HG03045 (cell line): Measurements from ENCODE around the gene CD74.

Experiments
- ATAC-seq: cut with Tn5 transposase; IDR thresholded peaks from one replicate; pipeline ENCODE4 v1.9.1; 2021; ENCODE audit warnings: mild to moderate bottlenecking, moderate library complexity; ENCODE audit not compliant: unreplicated experiment

The CD74 gene

DNA sequence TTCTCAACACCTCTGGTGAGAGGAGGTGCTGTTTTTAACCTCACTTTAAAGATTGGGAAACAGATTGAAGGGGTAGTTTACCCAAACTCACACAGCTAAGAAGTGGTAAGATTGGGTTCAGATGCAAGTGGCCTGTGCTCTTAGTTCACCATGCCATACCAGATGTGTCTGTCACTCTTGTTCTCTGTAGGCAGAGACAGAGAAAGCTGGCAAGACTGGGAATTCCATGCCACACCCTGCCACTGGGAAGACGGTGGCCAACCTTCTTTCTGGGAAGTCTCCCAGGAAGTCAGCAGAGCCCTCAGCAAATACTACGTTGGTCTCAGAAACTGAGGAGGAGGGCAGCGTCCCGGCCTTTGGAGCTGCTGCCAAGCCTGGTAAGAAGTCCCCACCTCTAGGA is 44.2 kb downstream of the CD74 start:
- no peak for ATAC-seq

DNA sequence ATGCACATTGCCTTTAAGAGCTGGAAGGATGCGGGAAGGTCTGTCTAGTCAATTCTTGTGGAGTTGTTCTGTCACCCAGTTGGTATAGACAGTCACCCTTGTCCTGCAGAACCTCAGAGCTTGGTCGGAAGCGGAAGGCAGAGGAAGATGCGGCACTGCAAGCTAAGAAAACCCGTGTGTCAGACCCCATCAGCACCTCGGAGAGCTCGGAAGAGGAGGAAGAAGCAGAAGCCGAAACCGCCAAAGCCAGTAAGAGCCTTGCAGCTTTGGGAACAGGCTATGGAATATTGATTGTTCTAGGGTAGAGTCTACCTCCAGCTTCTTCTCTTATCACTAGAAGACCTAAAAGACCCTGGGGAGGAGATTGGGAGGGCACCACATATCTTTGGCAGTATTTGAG is 48.7 kb downstream of the CD74 start:
- ATAC-seq = no peak

DNA sequence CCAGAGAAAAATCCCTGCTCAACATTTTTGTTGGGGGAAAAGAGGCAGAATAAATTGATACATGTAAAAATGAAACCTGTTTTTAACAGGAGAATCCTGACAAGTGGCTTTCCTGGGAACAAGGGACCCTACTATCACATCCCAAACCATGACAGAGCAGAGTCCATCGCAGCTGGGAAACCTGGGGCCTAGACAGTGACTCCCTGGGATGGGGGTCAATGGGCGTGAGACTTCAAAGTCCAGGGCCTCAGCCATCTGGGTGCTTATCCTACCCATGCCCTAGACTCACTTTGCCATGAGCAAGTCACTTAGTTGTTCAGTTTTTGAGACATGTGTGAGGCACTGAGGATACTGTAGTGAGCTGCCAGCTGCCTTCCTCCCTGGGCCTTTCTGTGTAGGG is 49.5 kb downstream of the CD74 start:
- ATAC-seq = no peak

DNA sequence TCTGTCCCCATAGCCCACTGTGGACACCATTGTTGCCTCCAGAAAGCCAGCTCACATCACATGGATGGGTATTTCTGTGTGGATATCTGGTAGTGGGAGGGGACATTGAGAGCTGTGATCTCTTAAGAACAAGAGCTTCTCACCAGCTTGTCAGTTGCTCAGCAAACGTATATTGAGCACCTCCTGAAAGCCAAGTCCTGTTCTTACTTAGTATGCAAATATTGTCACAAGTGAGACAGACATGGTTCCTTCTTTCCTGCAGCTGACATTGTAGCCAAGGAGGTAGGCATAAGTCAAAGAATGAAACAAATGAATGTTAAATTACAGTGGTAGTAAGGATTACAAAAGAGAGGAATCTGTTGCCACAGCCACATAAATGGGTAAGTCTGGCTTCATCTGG is 51.4 kb downstream of the CD74 start:
- ATAC-seq = peak; percentile 37

DNA sequence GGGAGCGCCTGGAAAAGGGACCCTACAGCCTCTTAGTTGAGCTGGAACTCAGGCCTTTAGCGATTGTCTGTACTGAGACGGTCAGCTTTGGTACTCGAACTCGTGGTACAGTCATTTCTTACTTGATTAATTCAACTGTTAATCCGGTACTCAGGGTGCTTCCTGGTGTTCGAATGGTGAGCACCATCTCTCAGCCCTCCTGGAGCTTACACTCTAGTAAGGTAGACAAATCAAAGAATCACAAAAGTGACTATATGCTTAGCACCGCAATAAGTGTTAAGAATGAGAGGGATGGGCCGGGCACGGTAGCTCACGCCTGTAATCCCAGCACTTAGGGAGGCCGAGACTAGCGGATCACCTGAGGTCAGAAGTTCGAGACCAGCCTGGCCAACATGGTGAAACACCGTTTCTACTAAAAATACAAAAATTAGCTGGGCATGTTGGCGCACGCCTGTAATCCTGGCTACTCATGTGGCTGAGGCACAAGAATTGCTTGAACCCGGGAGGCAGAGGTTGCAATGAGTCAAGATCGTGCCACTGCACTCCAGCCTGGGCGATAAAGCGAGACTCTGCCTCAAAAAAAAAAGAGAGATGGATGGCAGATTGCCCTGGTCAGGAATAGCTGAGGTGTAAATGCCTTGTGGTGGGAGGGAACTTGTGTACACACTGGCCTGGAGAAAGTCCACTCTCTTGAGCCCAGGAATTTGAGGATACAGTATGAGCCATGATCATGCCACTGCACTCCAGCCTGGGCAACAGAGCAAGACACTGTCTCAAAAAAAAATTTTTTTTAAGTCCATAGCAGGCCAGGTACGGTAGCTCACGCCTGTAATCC is 54.2 kb downstream of the CD74 start:
- ATAC-seq = no peak

DNA sequence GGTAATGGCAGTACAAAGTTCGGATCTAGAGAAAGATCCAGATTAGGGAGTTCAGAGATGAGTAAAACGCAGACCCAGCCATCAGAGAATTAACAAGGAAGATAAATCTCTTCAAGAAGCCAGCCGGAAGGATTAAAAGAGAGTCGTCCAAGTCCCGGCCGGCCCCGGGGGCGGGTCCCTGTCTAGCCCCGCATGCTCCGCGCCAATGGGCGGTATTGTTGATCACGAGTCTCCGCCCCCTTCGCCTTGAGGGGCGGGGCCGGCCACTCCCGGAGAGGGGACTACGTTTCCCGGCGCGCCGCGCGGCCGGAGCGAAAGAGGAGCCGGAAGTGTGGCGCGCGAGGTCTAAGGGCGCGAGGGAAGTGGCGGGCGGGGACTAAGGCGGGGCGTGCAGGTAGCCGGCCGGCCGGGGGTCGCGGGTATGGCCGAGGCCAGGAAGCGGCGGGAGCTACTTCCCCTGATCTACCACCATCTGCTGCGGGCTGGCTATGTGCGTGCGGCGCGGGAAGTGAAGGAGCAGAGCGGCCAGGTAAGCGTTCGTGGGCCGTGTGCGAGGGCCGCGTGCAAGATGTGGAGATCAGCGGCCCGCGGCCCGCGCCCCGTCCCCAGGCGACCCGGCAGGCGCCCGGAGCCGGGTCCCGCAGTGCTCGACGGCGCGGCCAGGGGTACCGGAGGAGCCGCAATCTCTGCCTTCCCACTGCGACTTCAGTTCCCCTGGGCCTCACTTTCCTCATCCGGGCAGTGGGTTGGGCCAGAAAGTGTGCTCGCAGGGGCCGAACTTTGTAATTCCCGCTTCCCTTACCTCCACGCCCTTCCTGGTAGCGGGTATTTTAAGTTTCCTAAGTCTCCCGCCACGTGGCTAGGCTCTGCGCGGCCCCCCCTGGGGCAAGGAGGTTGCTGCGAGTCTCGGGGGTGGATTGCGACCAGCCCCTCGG is 55.1 kb downstream of the CD74 start, which contains the start of gene TCOF1:
TSS of gene TCOF1 (plus strand) at position 372 of the 935 bp plus-strand sequence. CDS start at position 422, 50 bp downstream.
- ATAC-seq = peak; percentile 97

DNA sequence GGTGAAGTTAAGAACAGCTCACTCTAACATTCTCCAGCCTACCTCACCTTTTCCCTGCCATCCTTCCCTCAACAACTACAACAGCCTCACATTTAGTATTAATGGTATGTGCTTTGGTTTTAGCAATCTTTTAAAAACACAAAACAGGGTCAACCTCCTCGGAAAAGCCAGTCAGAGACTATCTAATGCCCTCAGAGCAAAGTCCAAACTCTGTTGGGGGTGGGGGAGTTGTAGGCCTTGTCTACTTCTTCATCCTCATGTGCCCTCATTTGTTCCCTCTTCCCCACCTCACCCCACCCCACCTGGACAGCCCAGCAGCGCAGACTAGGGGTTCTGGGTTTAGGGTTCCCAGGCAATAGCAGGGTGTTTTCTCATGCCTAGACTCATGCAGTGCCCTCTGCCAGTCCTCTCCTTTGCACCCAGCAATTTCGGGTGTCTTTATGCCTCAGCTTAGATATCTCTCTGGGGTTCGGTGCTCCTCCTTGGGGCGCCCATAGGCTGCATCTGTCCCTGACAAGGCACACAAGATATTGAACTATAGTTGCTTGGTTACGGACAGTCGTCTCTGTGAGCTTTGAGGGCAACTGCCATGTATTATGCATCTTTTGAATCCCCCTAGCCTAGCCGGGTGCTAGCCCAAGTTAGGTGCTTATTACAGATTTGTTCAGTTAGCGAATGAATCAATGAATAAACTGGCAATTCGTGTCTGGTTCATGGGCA is 56.0 kb downstream of the CD74 start:
- ATAC-seq = no peak

DNA sequence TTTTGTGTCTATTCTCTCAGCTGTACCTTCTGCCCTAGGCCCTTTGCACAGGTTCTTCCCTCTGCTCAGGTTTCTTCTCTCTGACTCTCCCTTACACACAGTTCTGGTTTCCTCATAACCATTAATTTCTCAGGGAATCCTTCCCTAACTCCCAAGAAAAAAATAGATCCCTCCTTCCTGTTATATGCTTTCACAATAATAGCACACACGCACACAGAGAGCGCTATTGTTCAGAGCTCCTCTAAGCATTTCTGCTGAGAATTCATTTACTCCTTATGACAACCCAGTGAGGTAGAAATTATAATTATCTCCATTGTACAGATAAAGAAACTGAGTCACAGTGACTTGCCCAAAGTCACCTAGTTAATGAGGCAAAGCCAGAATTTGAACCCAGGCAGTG is 56.9 kb downstream of the CD74 start:
- ATAC-seq = no peak

DNA sequence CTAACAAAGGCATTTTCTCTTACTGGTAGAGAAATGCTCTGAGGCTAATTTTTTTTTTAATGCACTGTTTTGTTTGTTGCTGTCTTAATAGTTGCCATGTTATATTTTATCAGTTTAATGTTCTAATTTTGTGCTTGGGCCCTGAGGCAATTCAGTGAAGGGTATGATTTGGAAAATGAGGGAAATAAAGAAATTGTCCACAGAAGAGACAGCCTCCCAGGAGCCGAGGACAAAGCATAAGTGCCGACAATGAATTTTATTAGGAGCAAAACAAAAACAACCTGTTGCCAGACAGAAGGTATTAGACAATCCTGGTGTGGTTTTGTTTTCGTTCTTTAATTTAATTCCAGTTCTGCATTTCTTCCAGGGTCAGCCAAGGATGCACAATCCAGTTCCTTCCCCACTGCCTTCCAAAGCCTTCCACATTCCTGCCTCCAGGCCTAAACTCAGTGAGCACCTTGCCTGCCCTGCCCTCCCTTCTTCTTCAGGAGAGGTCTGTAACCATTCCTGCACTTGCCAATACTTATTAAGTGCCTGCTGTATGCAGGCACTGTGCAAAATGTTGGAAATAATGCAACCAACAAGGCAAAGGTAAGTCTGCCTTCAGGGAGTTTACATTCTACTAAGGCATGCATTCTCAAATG is 59.6 kb downstream of the CD74 start:
- ATAC-seq = no peak

DNA sequence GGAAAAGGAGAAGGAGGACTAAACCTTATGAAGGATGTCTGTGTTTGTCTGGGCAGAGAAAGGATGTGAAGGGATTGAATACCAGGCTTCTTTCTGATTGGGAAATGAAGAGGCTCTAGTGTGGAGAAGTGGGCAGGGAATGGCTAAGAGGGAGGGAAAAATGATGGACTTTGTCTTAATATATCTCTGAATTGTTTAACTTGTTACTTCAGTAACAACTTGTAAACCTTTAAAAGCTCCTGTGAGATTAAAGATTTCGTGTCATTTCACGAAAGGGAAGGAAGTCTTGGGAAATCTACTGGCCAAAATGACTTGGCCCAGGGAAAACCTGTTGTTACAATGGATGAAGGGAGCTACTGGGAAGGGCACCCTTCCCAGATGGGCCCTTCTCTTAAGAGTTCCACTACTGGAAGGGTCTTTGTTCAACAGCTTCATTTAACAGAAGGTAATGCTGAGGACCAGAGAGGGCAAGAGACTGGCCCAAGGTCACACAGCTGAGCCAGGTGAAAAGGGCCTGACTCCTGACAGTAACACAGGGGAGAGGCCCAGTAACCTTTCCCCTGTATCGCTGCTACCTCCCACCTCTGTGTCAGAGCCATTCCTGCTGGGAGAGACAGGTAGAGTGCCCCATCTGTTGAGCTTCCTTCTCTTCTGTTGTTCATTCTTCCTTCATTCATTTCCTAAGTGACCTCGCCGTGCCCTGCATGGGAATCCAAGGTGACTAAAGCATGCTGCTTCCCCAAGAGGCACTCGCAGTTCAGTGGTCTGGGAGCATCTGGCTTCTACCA is 60.3 kb downstream of the CD74 start:
- ATAC-seq = no peak
